Stimulated activated naive CD8-positive, alpha-beta T cell treated with anti-CD3 and anti-CD28 coated beads, Interleukin-15, amount 100 ng/mL, for 72 hours (primary cell): ENCODE measurements around the gene DVL3.

Experiments used
- ATAC-seq: fragments of 150-1000 bp; cut with Tn5 transposase; 2 replicates; pipeline ENCODE4 v1.10.0; 2021; ENCODE audit warnings: mild to moderate bottlenecking, moderate library complexity
- DNase-seq, 2 donors: peaks; one replicate each; pipeline ENCODE4 v3.0.0; 2021 to 2022
- H3K27ac Mint-ChIP-seq, 2 donors: one replicate each; pipeline ENCODE4 v1.8.0; 2022; ENCODE audit warnings: mild to moderate bottlenecking in 2 of 2, mixed read lengths in 2 of 2, moderate library complexity in 2 of 2
- H3K27me3 Mint-ChIP-seq: one replicate; pipeline ENCODE4 v1.8.0; 2022; ENCODE audit warnings: mixed read lengths
- H3K4me1 Mint-ChIP-seq: one replicate; pipeline ENCODE4 v1.8.0; 2022; ENCODE audit warnings: mild to moderate bottlenecking, mixed read lengths
- H3K4me3 Mint-ChIP-seq, 2 donors: one replicate each; pipeline ENCODE4 v1.8.0; 2022; ENCODE audit warnings: mild to moderate bottlenecking in 2 of 2, mixed read lengths in 2 of 2, moderate library complexity in 1 of 2
- H3K9me3 Mint-ChIP-seq, 2 donors: one replicate each; pipeline ENCODE4 v1.8.0; 2022; ENCODE audit warnings: mixed read lengths in 2 of 2

DVL3 gene

GRCh38 chr3:184180165-184180564 is 25.0 kb downstream of the DVL3 start:
- no peak for DNase-seq
- Mint-ChIP-seq H3K4me3 (no peak overlapping the region), H3K9me3 (no peaks in the 10 kb centered on the region), H3K27ac (peak overlapping the region in 1 of 2 donors; percentile 40), H3K4me1 (peaks cover 35% of the 10 kb centered on the region), H3K27me3 (no peaks in the 10 kb centered on the region)
- ATAC-seq, result no peak

GRCh38 chr3:184181596-184181995 is 26.4 kb downstream of the DVL3 start:
- H3K9me3 Mint-ChIP-seq, result no peaks in the 10 kb centered on the region
- H3K4me1 Mint-ChIP-seq, result peaks cover 32% of the 10 kb centered on the region
- ATAC-seq, result no peak
- no peak overlapping the region for H3K4me3 Mint-ChIP-seq
- no peak overlapping the region for H3K27ac Mint-ChIP-seq
- H3K27me3 Mint-ChIP-seq, result no peaks in the 10 kb centered on the region
- DNase-seq, result no peak

GRCh38 chr3:184183679-184184078 is 28.5 kb downstream of the DVL3 start:
- H3K4me3 Mint-ChIP-seq, result no peak overlapping the region

GRCh38 chr3:184184546-184185230 is 29.5 kb downstream of the DVL3 start:
- DNase-seq (no peak), ATAC-seq (no peak)
- Mint-ChIP-seq H3K4me3 (peak overlapping the region; percentile 87 to 89), H3K27me3 (no peaks in the 10 kb centered on the region), H3K4me1 (peaks cover 44% of the 10 kb centered on the region), H3K27ac (peak overlapping the region; percentile 93 to 98), H3K9me3 (no peaks in the 10 kb centered on the region)

More at GRCh38 chr3:184183679-184184078, 28.5 kb downstream of the DVL3 start:
- no peaks in the 10 kb centered on the region for H3K9me3 Mint-ChIP-seq
- no peak for ATAC-seq
- H3K27me3 Mint-ChIP-seq, result no peaks in the 10 kb centered on the region
- H3K4me1 Mint-ChIP-seq, result peaks cover 34% of the 10 kb centered on the region
- no peak for DNase-seq
- no peak overlapping the region for H3K27ac Mint-ChIP-seq

- Mint-ChIP-seq H3K27ac (peak overlapping the region; percentile 97 to 98), H3K4me3 (peak overlapping the region; percentile 87 to 89), H3K27me3 (no peaks in the 10 kb centered on the region), H3K9me3 (no peaks in the 10 kb centered on the region), H3K4me1 (peaks cover 49% of the 10 kb centered on the region)
- peak; percentile 98 to 99 for DNase-seq
- ATAC-seq, result peak; percentile 93
Measured at GRCh38 chr3:184185461-184186183, 30.4 kb downstream of the DVL3 start.

GRCh38 chr3:184186184-184186901 is 31.2 kb downstream of the DVL3 start, which contains the start of gene ABCF3:
TSS of gene ABCF3 (plus strand) at chr3:184186199. CDS start at chr3:184186208, 9 bp downstream.
- no peak for DNase-seq
- peak within 1 kb of the TSS; percentile 87 to 89 for H3K4me3 Mint-ChIP-seq
- H3K27ac Mint-ChIP-seq, result peak within 1 kb of the TSS; percentile 97 to 98
- peak; percentile 48 for ATAC-seq
- no peaks in the 10 kb centered on the region for H3K27me3 Mint-ChIP-seq
- H3K4me1 Mint-ChIP-seq, result peaks cover 49% of the 10 kb centered on the region
- H3K9me3 Mint-ChIP-seq, result no peaks in the 10 kb centered on the region

- DNase-seq, result no peak
- Mint-ChIP-seq H3K4me1 (peaks cover 49% of the 10 kb centered on the region), H3K9me3 (no peaks in the 10 kb centered on the region), H3K27me3 (no peaks in the 10 kb centered on the region), H3K27ac (peak overlapping the region; percentile 97 to 98), H3K4me3 (peak overlapping the region; percentile 87 to 89)
- no peak for ATAC-seq
Measured at GRCh38 chr3:184186902-184187207, 31.7 kb downstream of the DVL3 start.

- Mint-ChIP-seq H3K4me3 (peak overlapping the region in 1 of 2 donors; percentile 1), H3K27ac (peak overlapping the region in 1 of 2 donors; percentile 67), H3K27me3 (no peaks in the 10 kb centered on the region), H3K4me1 (peaks cover 49% of the 10 kb centered on the region), H3K9me3 (no peaks in the 10 kb centered on the region)
- ATAC-seq (no peak), DNase-seq (no peak)
Measured at GRCh38 chr3:184188080-184188479, 32.9 kb downstream of the DVL3 start.

GRCh38 chr3:184189421-184189820 is 34.2 kb downstream of the DVL3 start:
- H3K4me3 Mint-ChIP-seq, result no peak overlapping the region
- peak overlapping the region in 1 of 2 donors; percentile 71 for H3K27ac Mint-ChIP-seq
- no peaks in the 10 kb centered on the region for H3K9me3 Mint-ChIP-seq
- H3K27me3 Mint-ChIP-seq, result no peaks in the 10 kb centered on the region
- no peak for ATAC-seq
- no peak for DNase-seq
- peaks cover 49% of the 10 kb centered on the region for H3K4me1 Mint-ChIP-seq

GRCh38 chr3:184192889-184193288 is 37.7 kb downstream of the DVL3 start:
- Mint-ChIP-seq H3K9me3 (no peaks in the 10 kb centered on the region), H3K27me3 (no peaks in the 10 kb centered on the region), H3K4me1 (peaks cover 23% of the 10 kb centered on the region), H3K27ac (no peak overlapping the region), H3K4me3 (no peak overlapping the region)
- no peak for DNase-seq
- no peak for ATAC-seq

GRCh38 chr3:184193991-184194539 is 38.9 kb downstream of the DVL3 start:
- ATAC-seq (no peak), DNase-seq (no peak)
- Mint-ChIP-seq H3K27ac (no peak overlapping the region), H3K27me3 (no peaks in the 10 kb centered on the region), H3K4me1 (peaks cover 11% of the 10 kb centered on the region), H3K9me3 (no peaks in the 10 kb centered on the region), H3K4me3 (no peak overlapping the region)

- Mint-ChIP-seq H3K27ac (no peak overlapping the region), H3K9me3 (no peaks in the 10 kb centered on the region), H3K4me1 (no peaks in the 10 kb centered on the region), H3K27me3 (no peaks in the 10 kb centered on the region), H3K4me3 (no peak overlapping the region)
- no peak for DNase-seq
- peak; percentile 10 for ATAC-seq
Measured at GRCh38 chr3:184196536-184196935, 41.4 kb downstream of the DVL3 start.

- ATAC-seq, result peak; percentile 11
- no peak overlapping the region for H3K27ac Mint-ChIP-seq
- H3K27me3 Mint-ChIP-seq, result no peaks in the 10 kb centered on the region
- no peaks in the 10 kb centered on the region for H3K4me1 Mint-ChIP-seq
- H3K9me3 Mint-ChIP-seq, result no peaks in the 10 kb centered on the region
- DNase-seq, result no peak
- H3K4me3 Mint-ChIP-seq, result no peak overlapping the region
Measured at GRCh38 chr3:184198509-184198908, 43.3 kb downstream of the DVL3 start.

- Mint-ChIP-seq H3K9me3 (no peaks in the 10 kb centered on the region), H3K27ac (no peak overlapping the region)
Measured at GRCh38 chr3:184200825-184201224, 45.6 kb downstream of the DVL3 start.

GRCh38 chr3:184203526-184203925 is 48.3 kb downstream of the DVL3 start:
- Mint-ChIP-seq H3K9me3 (no peaks in the 10 kb centered on the region), H3K4me1 (no peaks in the 10 kb centered on the region), H3K27ac (no peak overlapping the region)

More at GRCh38 chr3:184200825-184201224, 45.6 kb downstream of the DVL3 start:
- ATAC-seq (no peak), DNase-seq (no peak)
- Mint-ChIP-seq H3K27me3 (peaks cover 6% of the 10 kb centered on the region), H3K4me3 (no peak overlapping the region), H3K4me1 (no peaks in the 10 kb centered on the region)

More at GRCh38 chr3:184203526-184203925, 48.3 kb downstream of the DVL3 start:
- H3K27me3 Mint-ChIP-seq, result peaks cover 21% of the 10 kb centered on the region
- ATAC-seq (no peak), DNase-seq (no peak)
- H3K4me3 Mint-ChIP-seq, result no peak overlapping the region
